A673 (cell line): Measurements from ENCODE around the gene BCDIN3D.

ENCODE experiments used
- CTCF ChIP-seq: fragments of 300-800, 200-600 bp; sonication (generic); conservative IDR thresholded peaks from 2 replicates; pipeline ENCODE4 v1.5.1; 2017; ENCODE audit warnings: low read depth, mild to moderate bottlenecking, antibody characterized with exemption, low read length, moderate library complexity, mixed read lengths
- EZH2 ChIP-seq: fragments of 200-600 bp; sonication (generic); IDR thresholded peaks from 2 replicates; pipeline ENCODE4 v1.6.1; 2017; ENCODE audit warnings: borderline replicate concordance, low read depth, mild to moderate bottlenecking, mixed read lengths, antibody characterized with exemption, low read length; ENCODE audit not compliant: poor library complexity, severe bottlenecking

GRCh38 chr12:49864798-49865090, 21.8 kb upstream of the BCDIN3D start:
- TF ChIP-seq EZH2, result no peak
- no peak for TF ChIP-seq CTCF
